SK-N-SH (cell line): Measurements from ENCODE around the gene TSPAN12. TPM values are rescaled to one million over a fixed set of nuclear protein-coding genes. Genes with fewer than 3 reads are reported as not detected.

Experiments
- CTCF ChIA-PET: fragments of 300-600, 350-600 bp; formaldehyde crosslinking; extraction: SDS; loops from one replicate; lab custom pipeline; 2021; lab: Yijun Ruan, JAX
- POLR2A ChIA-PET: fragments of 350-600 bp; sonication (Branson Sonifier 250); formaldehyde crosslinking; extraction: SDS; loops from one replicate; lab custom pipeline; 2020; ENCODE audit warnings: antibody characterized with exemption, inconsistent platforms; lab: Yijun Ruan, JAX
- DNase-seq: peaks from one replicate; pipeline ENCODE4 v3.0.0; 2012
- H2AFZ ChIP-seq: fragments of 200-600 bp; sonication (generic); 2 replicates; pipeline ENCODE4 v1.8.1; 2016; ENCODE audit warnings: antibody characterized with exemption, mild to moderate bottlenecking, low read depth
- H3F3A ChIP-seq: fragments of 200-600 bp; sonication (generic); replicated peaks from 2 replicates; pipeline ENCODE3; 2016; ENCODE audit warnings: antibody characterized with exemption, mild to moderate bottlenecking; ENCODE audit not compliant: insufficient read depth
- H3K27ac ChIP-seq, 2 experiments: fragments of 200-500 bp in 1 of 2; fragments of 200-600 bp in 1 of 2; sonication (Bioruptor generic) in 1 of 2; sonication (generic), shearing (Covaris generic) in 1 of 2; 2 replicates each; pipeline versions ENCODE4 v1.5.1 to v1.6.1; 2014 to 2016; ENCODE audit warnings: low read depth in 2 of 2, inconsistent platforms in 1 of 2, low read length in 1 of 2, mild to moderate bottlenecking in 1 of 2, mixed read lengths in 1 of 2
- H3K27me3 ChIP-seq: fragments of 200-600 bp; sonication (generic), shearing (Covaris generic); 2 replicates; pipeline ENCODE4 v1.6.1; 2016; ENCODE audit warnings: mixed run types; ENCODE audit not compliant: insufficient read depth
- H3K36me3 ChIP-seq, 2 experiments: fragments of 200-500 bp in 1 of 2; fragments of 200-600 bp in 1 of 2; sonication (Bioruptor generic) in 1 of 2; sonication (generic) in 1 of 2; replicated peaks in 1 of 2; 2 replicates each; pipeline versions ENCODE3 to v1.5.1; 2014 to 2016; ENCODE audit warnings: low read length in 1 of 2, mild to moderate bottlenecking in 1 of 2; ENCODE audit not compliant: insufficient read depth in 2 of 2, control insufficient read depth in 1 of 2
- H3K4me1 ChIP-seq, 2 experiments: fragments of 200-500 bp in 1 of 2; fragments of 200-600 bp in 1 of 2; sonication (Bioruptor generic) in 1 of 2; sonication (generic), shearing (Covaris generic) in 1 of 2; 2 replicates each; pipeline versions ENCODE4 v1.5.1 to v1.6.1; 2014 to 2016; ENCODE audit warnings: low read depth in 1 of 2, low read length in 1 of 2, mixed run types in 1 of 2; ENCODE audit not compliant: insufficient read depth in 2 of 2, control insufficient read depth in 1 of 2
- H3K4me2 ChIP-seq: fragments of 200-600 bp; sonication (generic), shearing (Covaris generic); 2 replicates; pipeline ENCODE4 v1.6.1; 2017; ENCODE audit warnings: mixed run types
- H3K4me3 ChIP-seq, 2 experiments: fragments of 200-500 bp in 1 of 2; fragments of 200-600 bp in 1 of 2; sonication (Bioruptor generic) in 1 of 2; sonication (generic), shearing (Covaris generic) in 1 of 2; 2 replicates each; pipeline versions ENCODE4 v1.5.1 to v1.8.1; 2014 to 2016; ENCODE audit warnings: low read depth in 2 of 2, inconsistent platforms in 1 of 2, low read length in 1 of 2, mild to moderate bottlenecking in 1 of 2, mixed read lengths in 1 of 2, moderate library complexity in 1 of 2
- H3K79me2 ChIP-seq: fragments of 200-600 bp; sonication (generic); 2 replicates; pipeline ENCODE4 v1.8.1; 2017; ENCODE audit warnings: mild to moderate bottlenecking; ENCODE audit not compliant: insufficient read depth
- H3K9ac ChIP-seq: fragments of 200-600 bp; sonication (generic); 2 replicates; pipeline ENCODE4 v1.6.1; 2017; ENCODE audit warnings: mixed run types
- H3K9me2 ChIP-seq: fragments of 200-600 bp; sonication (generic); 2 replicates; pipeline ENCODE4 v1.6.1; 2017; ENCODE audit warnings: mixed run types
- H3K9me3 ChIP-seq: fragments of 200-600 bp; sonication (generic); 2 replicates; pipeline ENCODE4 v1.6.1; 2017; ENCODE audit warnings: mixed run types, mild to moderate bottlenecking, moderate library complexity
- H4K20me1 ChIP-seq: fragments of 200-600 bp; sonication (generic); 2 replicates; pipeline ENCODE4 v1.6.1; 2017; ENCODE audit warnings: mild to moderate bottlenecking, mixed run types; ENCODE audit not compliant: insufficient read depth
- ELF1 ChIP-seq: IDR thresholded peaks from 2 replicates; pipeline ENCODE4 v1.4.0; 2012
- EZH2phosphoT487 ChIP-seq: fragments of 200-600 bp; sonication (generic); IDR thresholded peaks from 2 replicates; pipeline ENCODE4 v1.6.1; 2017; ENCODE audit warnings: low read depth, mixed run types, mild to moderate bottlenecking, antibody characterized with exemption, moderate library complexity, borderline replicate concordance
- GABPA ChIP-seq: IDR thresholded peaks from 2 replicates; pipeline ENCODE4 v1.4.0; 2012; ENCODE audit warnings: low read depth, mild to moderate bottlenecking
- GATA2 ChIP-seq: sonication (generic); formaldehyde crosslinking; IDR thresholded peaks from 2 replicates; pipeline ENCODE4 v1.5.0; 2020; ENCODE audit warnings: mild to moderate bottlenecking, missing genetic modification reagents
- JUND ChIP-seq: IDR thresholded peaks from 2 replicates; pipeline ENCODE4 v1.4.0; 2012
- MXI1 ChIP-seq: IDR thresholded peaks from 2 replicates; pipeline ENCODE4 v1.6.1; 2012; ENCODE audit warnings: mild to moderate bottlenecking, low read depth, low read length, improper control_type of control experiment
- NFIC ChIP-seq: IDR thresholded peaks from 2 replicates; pipeline ENCODE4 v1.4.0; 2012; ENCODE audit warnings: borderline replicate concordance
- PBX3 ChIP-seq: IDR thresholded peaks from 2 replicates; pipeline ENCODE4; 2012
- RAD21 ChIP-seq: IDR thresholded peaks from 2 replicates; pipeline ENCODE4 v1.6.1; 2012; ENCODE audit warnings: mild to moderate bottlenecking, low read length
- SIN3A ChIP-seq: IDR thresholded peaks from 2 replicates; pipeline ENCODE4 v1.6.1; 2012; ENCODE audit warnings: low read depth, mild to moderate bottlenecking, low read length, moderate library complexity, borderline replicate concordance
- SMC3 ChIP-seq: IDR thresholded peaks from 2 replicates; pipeline ENCODE4 v1.6.1; 2012; ENCODE audit warnings: low read depth, low read length, improper control_type of control experiment
- WGBS: methylation state at CpG from one replicate; pipeline ENCODE4 v1.1.6; 2017; ENCODE audit warnings: low lambda C conversion rate; 5-methylcytosine and 5-hydroxymethylcytosine counted together
- polyA plus RNA-seq, 3 experiments: library from polyadenylated mRNA; depleted of rRNA; stranded (reverse); fragments of >200 nt; gene quantifications; 2 replicates each; pipeline ENCODE4 v1.2.3, GENCODE V29; 2012
- TF ChIP-seq, protein P1 (sequence below): fragments of 200-600 bp; sonication (generic); IDR thresholded peaks from 2 replicates; pipeline ENCODE4 v1.6.1; 2017; ENCODE audit warnings: antibody characterized with exemption, mild to moderate bottlenecking, moderate library complexity
- TF ChIP-seq, protein P2 (sequence below): IDR thresholded peaks from 2 replicates; pipeline ENCODE4 v1.4.0; 2012; ENCODE audit warnings: low read depth, borderline replicate concordance
- TF ChIP-seq, protein P3 (sequence below): IDR thresholded peaks from 2 replicates; pipeline ENCODE4 v1.4.0; 2012; ENCODE audit warnings: low read depth

TSPAN12 gene
- polyA plus RNA-seq, 1 of the 3 experiments (the other 2 are of a cell fraction) = not detected

GRCh38 chr7:120802751-120803150 is 55.2 kb downstream of the TSPAN12 start:
- no peak for DNase-seq
- Histone ChIP-seq H3K27ac (no peak overlapping the region), H3K9me3 (no peaks in the 10 kb centered on the region), H4K20me1 (no peaks in the 10 kb centered on the region), H3K9ac (no peak overlapping the region), H3K79me2 (no peaks in the 10 kb centered on the region), H2AFZ (no peak overlapping the region), H3F3A (no peaks in the 10 kb centered on the region), H3K27me3 (peaks cover 9% of the 10 kb centered on the region; the same call in 1 of the 2 replicates), H3K4me2 (no peak overlapping the region), H3K4me1 (no peaks in the 10 kb centered on the region)
- 39% methylated on average over 3 of the region's 3 CpGs for WGBS
- CTCF ChIA-PET = interaction anchor here (0.7 to 11.0 kb wide), 6 partner anchors 10 to 305 kb away, joined by 3 to 106 read pairs (median 3); no protein-coding TSS in a partner anchor
- POLR2A ChIA-PET = no interaction called here
- TF ChIP-seq GATA2 (CRISPR knock-in tag) = no peak
- no peak for TF ChIP-seq NFIC
- no peak for TF ChIP-seq RAD21
- TF ChIP-seq, protein P1, sequence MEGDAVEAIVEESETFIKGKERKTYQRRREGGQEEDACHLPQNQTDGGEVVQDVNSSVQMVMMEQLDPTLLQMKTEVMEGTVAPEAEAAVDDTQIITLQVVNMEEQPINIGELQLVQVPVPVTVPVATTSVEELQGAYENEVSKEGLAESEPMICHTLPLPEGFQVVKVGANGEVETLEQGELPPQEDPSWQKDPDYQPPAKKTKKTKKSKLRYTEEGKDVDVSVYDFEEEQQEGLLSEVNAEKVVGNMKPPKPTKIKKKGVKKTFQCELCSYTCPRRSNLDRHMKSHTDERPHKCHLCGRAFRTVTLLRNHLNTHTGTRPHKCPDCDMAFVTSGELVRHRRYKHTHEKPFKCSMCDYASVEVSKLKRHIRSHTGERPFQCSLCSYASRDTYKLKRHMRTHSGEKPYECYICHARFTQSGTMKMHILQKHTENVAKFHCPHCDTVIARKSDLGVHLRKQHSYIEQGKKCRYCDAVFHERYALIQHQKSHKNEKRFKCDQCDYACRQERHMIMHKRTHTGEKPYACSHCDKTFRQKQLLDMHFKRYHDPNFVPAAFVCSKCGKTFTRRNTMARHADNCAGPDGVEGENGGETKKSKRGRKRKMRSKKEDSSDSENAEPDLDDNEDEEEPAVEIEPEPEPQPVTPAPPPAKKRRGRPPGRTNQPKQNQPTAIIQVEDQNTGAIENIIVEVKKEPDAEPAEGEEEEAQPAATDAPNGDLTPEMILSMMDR = no peak
- TF ChIP-seq SMC3 = no peak
- TF ChIP-seq EZH2phosphoT487 = no peak
- TF ChIP-seq MXI1 = no peak
- TF ChIP-seq, protein P2, sequence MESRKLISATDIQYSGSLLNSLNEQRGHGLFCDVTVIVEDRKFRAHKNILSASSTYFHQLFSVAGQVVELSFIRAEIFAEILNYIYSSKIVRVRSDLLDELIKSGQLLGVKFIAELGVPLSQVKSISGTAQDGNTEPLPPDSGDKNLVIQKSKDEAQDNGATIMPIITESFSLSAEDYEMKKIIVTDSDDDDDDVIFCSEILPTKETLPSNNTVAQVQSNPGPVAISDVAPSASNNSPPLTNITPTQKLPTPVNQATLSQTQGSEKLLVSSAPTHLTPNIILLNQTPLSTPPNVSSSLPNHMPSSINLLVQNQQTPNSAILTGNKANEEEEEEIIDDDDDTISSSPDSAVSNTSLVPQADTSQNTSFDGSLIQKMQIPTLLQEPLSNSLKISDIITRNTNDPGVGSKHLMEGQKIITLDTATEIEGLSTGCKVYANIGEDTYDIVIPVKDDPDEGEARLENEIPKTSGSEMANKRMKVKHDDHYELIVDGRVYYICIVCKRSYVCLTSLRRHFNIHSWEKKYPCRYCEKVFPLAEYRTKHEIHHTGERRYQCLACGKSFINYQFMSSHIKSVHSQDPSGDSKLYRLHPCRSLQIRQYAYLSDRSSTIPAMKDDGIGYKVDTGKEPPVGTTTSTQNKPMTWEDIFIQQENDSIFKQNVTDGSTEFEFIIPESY = no peak
- TF ChIP-seq GABPA = no peak
- TF ChIP-seq, protein P3, sequence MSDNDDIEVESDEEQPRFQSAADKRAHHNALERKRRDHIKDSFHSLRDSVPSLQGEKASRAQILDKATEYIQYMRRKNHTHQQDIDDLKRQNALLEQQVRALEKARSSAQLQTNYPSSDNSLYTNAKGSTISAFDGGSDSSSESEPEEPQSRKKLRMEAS = no peak
- no peak for TF ChIP-seq PBX3
- TF ChIP-seq ELF1 = no peak
- no peak for TF ChIP-seq JUND
- no peak for TF ChIP-seq SIN3A
- TF ChIP-seq, all 33 proteins: peak for 0
- Histone ChIP-seq H3K36me3 (no peaks in the 10 kb centered on the region), H3K9me2 (no peaks in the 10 kb centered on the region), H3K4me3 (no peak overlapping the region)
